ENCODE results near the gene ARHGEF4.

DNA sequence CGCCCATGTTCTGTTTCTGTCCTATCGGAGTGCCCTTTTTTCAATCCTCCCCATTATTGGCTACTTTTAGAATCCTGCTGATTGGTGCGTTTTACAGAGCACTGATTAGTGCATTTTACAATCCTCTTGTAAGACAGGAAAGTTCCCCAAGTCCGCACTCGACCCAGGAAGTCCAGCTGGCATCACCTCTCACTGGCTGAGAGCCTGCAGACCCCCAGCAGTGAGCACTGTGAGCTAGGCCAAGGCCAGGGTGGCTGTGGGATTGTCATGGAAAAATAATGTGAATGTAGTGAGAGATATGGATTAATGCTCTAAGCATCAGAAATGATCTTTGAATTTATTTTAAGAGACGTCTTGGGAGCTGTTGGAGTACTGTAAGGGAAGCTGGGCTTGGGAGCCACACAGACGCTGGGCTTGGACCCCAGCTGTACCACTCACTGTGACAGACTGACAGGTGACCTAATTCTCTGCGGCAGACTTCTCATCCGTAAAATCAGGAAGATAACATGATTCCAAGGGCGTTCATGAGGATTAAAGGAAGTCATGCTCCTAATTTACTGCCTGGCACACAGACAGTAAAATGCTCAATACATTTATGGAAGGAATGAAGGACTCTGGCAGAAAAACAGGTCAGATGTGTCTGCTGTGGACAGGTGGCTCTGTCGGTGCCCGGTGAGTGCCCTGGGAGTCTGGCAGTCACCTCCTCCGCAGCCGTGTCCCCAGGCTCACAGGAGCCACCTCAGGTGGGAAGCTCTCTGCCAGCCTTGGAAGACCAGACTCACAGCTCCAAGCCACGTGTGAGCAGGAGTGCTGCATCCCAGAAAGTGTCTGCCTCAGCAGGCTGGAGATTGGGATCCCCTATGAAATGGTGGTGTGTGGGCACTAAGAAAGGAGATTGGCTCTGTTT is 151.1 kb downstream of the ARHGEF4 start:
- TF ChIP-seq, protein P1, sequence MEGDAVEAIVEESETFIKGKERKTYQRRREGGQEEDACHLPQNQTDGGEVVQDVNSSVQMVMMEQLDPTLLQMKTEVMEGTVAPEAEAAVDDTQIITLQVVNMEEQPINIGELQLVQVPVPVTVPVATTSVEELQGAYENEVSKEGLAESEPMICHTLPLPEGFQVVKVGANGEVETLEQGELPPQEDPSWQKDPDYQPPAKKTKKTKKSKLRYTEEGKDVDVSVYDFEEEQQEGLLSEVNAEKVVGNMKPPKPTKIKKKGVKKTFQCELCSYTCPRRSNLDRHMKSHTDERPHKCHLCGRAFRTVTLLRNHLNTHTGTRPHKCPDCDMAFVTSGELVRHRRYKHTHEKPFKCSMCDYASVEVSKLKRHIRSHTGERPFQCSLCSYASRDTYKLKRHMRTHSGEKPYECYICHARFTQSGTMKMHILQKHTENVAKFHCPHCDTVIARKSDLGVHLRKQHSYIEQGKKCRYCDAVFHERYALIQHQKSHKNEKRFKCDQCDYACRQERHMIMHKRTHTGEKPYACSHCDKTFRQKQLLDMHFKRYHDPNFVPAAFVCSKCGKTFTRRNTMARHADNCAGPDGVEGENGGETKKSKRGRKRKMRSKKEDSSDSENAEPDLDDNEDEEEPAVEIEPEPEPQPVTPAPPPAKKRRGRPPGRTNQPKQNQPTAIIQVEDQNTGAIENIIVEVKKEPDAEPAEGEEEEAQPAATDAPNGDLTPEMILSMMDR (IDR thresholded peaks at IDR 0.05) = no peak
- no peak for TF ChIP-seq POLR2A (IDR thresholded peaks at IDR 0.05)

Measured in esophagus squamous epithelium (tissue), 4 donors.